HUES6 (cell line): Measurements from ENCODE around the gene FGGY.
"Not testable (repeated sequence)": the region's sequence is repeated elsewhere in the genome, so short reads cannot be mapped to it uniquely, and the experiment has no call there.

Experiments used
- H3K27ac ChIP-seq: 2 replicates; pipeline ENCODE4 v1.7.0; 2013; ENCODE audit warnings: low read depth, mild to moderate bottlenecking, low read length, inconsistent platforms
- H3K27me3 ChIP-seq: 2 replicates; pipeline ENCODE4 v1.6.1; 2013; ENCODE audit warnings: low read length; ENCODE audit not compliant: control insufficient read depth, insufficient read depth
- H3K36me3 ChIP-seq: 2 replicates; pipeline ENCODE4 v1.6.1; 2013; ENCODE audit warnings: low read length; ENCODE audit not compliant: control insufficient read depth, insufficient read depth
- H3K4me1 ChIP-seq: 2 replicates; pipeline ENCODE4 v1.6.1; 2013; ENCODE audit warnings: low read length; ENCODE audit not compliant: control insufficient read depth, insufficient read depth
- H3K4me3 ChIP-seq: 2 replicates; pipeline ENCODE4 v1.5.1; 2013; ENCODE audit warnings: low read depth, low read length
- H3K9ac ChIP-seq: one replicate; pipeline ENCODE4 v1.6.1; 2013; ENCODE audit warnings: mild to moderate bottlenecking, low read length
- H3K9me3 ChIP-seq: 2 replicates; pipeline ENCODE4 v1.6.1; 2013; ENCODE audit warnings: low read depth, low read length; ENCODE audit not compliant: control insufficient read depth, insufficient read depth

FGGY gene

DNA sequence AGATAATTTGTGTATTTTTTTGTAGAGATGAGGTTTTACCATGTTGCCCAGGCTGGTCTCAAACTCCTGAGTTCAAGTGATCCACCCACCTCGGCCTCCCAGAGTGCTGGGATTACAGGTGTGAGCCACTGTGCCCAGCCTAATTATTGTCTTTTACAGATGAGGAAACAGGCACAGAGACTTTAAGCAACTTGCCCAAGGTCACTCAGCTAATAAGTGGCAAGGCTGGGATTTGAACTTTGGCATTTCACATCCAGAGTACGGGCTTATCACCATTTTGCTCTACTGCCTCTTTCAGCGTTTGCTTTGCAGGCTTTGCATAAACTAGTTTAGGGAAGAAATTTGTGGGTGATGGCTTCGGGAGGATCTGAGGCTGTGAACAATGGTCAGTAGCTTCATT is 57.3 kb downstream of the FGGY start:
- H3K36me3 ChIP-seq, H3K27me3 ChIP-seq, H3K4me3 ChIP-seq, H3K4me1 ChIP-seq, H3K9ac ChIP-seq, H3K27ac ChIP-seq, H3K9me3 ChIP-seq: not testable (repeated sequence)

DNA sequence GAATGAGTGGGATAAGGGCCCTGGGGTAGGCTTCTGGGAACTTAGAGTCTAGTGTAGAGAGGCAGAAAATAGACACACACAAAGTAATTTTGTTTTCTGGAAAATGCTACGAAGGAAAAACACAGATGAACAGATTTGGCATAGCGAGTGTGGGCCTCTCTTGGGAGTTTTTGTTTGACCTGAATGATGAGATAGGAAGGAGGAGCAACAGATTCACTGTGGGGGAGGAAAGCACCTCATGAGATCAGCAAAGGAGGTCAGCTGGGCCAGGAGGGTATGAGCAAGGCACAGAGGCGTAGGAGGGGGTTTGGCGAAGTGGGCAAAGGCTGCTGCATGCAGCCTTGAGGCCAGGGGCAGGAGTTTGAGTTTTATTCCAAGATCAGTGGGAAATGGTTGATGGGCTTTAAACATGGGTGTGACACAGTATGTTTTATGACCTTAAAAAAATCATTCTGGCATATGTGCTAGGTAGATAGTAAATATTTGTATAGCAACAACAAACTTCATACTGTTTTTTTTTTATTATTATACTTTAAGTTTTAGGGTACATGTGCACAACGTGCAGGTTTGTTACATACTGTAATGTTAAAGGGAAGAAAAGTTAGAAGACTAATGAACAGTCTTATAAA is 57.9 kb downstream of the FGGY start:
- Histone ChIP-seq H3K36me3 (no peaks in the 10 kb centered on the region), H3K4me3 (no peak overlapping the region), H3K27me3 (no peaks in the 10 kb centered on the region), H3K4me1 (no peaks in the 10 kb centered on the region; the same call in 1 of the 2 replicates), H3K9me3 (no peaks in the 10 kb centered on the region), H3K9ac (no peak overlapping the region), H3K27ac (no peak overlapping the region)

DNA sequence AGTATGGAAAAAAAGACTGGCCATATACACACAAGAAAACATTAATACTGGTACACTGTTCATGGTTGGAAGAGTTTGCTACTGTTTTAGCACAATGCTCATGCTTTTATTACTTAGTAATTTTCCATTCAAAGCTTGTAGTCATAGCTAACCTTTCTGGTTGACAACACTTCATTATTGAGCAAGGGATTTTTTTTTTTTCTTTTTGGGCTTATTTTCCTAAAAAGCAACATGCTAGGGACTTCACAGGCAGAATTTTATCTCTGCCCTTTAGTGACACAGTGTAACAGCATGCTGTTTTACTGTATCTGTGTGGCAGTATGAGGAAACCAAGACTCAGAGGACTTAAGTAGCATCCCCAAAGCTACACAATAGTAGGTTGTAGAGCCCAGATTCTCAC is 58.5 kb downstream of the FGGY start:
- no peak overlapping the region for H3K9ac ChIP-seq

DNA sequence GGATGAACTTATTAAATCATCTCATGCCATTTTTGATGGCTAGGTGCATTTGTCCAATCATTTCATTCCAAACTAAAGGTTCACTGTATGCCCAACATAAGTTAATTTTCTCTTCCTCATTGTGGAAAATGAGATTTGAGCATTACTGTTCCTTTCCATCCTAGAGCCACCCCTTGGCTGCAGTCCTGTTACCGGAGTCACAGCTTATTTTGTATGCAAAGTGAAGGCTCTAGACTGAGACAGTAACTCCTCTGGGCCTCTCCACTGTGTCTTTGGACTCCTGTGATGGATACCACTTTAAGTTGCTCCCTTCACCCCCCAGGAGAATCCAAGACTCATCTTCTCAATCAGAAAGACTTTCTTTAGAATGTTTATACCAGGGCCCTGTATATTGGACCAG is 59.7 kb downstream of the FGGY start:
- H3K27me3 ChIP-seq = no peaks in the 10 kb centered on the region
- H3K4me1 ChIP-seq = no peaks in the 10 kb centered on the region; the same call in 1 of the 2 replicates
- no peaks in the 10 kb centered on the region for H3K36me3 ChIP-seq
- no peak overlapping the region for H3K27ac ChIP-seq
- H3K4me3 ChIP-seq = no peak overlapping the region
- H3K9ac ChIP-seq = no peak overlapping the region
- H3K9me3 ChIP-seq = no peaks in the 10 kb centered on the region

More for the DNA sequence above, 58.5 kb downstream of the FGGY start:
- no peaks in the 10 kb centered on the region for H3K27me3 ChIP-seq
- no peaks in the 10 kb centered on the region for H3K9me3 ChIP-seq
- H3K36me3 ChIP-seq = no peaks in the 10 kb centered on the region
- no peaks in the 10 kb centered on the region; the same call in 1 of the 2 replicates for H3K4me1 ChIP-seq
- no peak overlapping the region for H3K4me3 ChIP-seq
- no peak overlapping the region for H3K27ac ChIP-seq

DNA sequence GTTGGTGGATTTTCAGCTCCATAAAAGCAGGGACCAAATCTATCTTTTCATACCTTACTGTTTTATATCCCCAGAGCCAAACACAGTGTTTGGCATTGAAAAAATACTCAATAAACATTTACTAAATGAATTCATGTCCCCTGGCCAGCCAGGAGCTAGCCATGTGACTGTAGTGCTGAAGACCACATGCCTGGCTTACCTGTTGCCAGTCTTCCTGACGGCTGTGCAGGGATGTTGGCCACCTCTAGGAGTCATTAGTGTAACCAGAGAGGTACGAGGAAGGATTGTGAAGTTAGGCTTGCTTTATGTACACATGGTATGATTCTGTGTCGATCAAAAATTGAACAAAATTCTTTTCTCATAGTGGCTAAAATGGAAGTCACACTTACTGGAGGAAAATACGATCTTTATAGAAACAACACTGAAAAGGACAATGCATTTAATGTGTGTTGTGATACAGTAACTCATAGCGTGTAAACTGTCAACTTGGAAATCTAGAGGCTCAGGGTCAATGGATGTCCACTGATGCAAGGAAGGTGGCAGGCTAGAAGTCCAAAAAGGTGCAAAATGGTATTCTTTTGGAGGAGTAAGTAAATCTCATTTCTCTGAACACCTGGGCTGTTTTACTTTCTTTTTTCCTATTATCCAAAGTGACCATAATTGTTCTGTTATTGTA is 60.9 kb downstream of the FGGY start:
- Histone ChIP-seq H3K4me3 (no peak overlapping the region), H3K27me3 (no peaks in the 10 kb centered on the region), H3K9me3 (no peaks in the 10 kb centered on the region), H3K4me1 (no peaks in the 10 kb centered on the region), H3K36me3 (no peaks in the 10 kb centered on the region), H3K27ac (no peak overlapping the region), H3K9ac (no peak overlapping the region)

DNA sequence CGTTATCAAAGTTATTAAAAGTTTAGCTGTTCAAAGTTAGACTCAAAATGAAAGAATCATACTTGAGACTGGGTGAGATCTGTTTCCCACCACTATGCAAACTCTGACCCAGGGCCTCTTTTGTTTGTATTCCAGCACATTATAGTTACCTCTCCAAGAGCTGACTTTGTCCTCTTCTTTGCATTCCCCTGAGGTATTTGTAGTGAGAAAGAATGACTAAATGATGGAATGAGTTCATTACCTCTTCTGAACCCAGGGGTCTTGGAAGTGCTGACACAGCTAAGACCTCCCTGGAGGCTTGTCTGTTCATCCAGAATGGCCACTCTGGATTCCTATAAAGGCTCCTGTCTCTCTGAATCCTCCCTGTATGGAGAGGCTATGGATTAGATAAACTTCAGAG is 62.4 kb downstream of the FGGY start:
- Histone ChIP-seq H3K27me3 (no peaks in the 10 kb centered on the region), H3K36me3 (no peaks in the 10 kb centered on the region), H3K27ac (no peak overlapping the region), H3K4me3 (no peak overlapping the region), H3K9me3 (no peaks in the 10 kb centered on the region), H3K9ac (no peak overlapping the region), H3K4me1 (no peaks in the 10 kb centered on the region)

DNA sequence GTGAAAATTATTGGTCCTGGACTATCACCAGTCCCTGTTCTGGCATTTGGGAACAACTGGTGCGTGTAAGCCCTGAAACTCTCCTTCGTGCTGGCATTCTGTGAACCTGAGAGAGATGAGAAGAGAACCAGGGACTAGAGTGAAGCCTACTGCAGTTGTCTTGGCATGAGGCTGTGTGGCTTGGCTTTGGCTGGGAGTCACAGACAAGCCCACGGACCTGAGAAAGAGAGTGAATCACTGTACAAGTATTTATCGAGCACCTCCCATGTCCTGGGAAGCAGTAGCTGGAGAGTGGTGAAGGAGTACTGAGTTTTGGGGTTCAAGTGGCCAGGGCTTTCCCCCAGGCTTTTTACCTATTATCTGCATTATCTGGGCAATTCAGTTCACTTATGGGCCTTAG is 63.3 kb downstream of the FGGY start:
- H3K4me1 ChIP-seq = no peaks in the 10 kb centered on the region
- H3K9me3 ChIP-seq = no peaks in the 10 kb centered on the region
- no peak overlapping the region for H3K9ac ChIP-seq
- no peak overlapping the region for H3K4me3 ChIP-seq
- H3K27ac ChIP-seq = no peak overlapping the region
- no peaks in the 10 kb centered on the region for H3K27me3 ChIP-seq
- H3K36me3 ChIP-seq = no peaks in the 10 kb centered on the region

DNA sequence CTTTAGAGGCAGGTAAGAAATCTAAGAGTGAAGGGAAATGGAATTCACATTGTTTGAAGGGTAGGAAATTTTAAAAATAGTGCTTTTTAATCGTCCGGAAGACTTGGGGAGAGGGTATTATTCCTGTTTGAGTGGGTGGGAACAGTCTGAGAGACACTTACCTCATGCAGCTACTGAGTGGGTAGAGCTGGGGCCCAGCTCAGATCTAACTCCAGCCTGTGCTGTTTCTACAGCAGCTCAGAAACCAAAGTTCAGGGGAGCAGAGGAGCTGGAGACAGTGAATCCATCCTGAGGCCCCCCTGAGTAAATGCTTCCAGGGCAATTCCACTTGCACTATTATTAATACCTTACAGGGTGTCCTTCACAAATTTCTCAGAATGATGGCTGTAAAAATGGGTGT is 63.8 kb downstream of the FGGY start:
- H3K4me3 ChIP-seq = no peak overlapping the region

DNA sequence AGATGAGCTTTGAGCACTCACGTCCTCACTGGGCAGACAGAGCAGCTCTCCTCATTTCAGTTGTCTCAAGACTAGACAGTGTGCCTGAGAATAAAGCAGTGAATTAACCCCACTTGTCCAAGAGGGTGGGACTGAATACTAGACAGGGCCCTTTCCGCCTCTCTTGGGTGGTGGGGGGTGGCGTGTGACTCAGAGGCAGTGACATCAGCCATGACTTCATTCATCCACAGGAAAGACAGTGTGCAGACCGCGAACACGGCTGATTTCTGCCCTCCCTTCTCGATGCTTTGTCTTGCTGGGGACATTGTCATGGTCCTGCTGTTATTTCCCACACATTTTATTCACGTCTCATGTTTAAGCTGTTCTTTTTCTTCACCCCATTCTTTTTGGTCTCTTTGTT is 64.9 kb downstream of the FGGY start:
- Histone ChIP-seq H3K9ac (no peak overlapping the region), H3K4me1 (no peaks in the 10 kb centered on the region), H3K36me3 (no peaks in the 10 kb centered on the region), H3K27me3 (no peaks in the 10 kb centered on the region), H3K9me3 (no peaks in the 10 kb centered on the region), H3K27ac (no peak overlapping the region), H3K4me3 (no peak overlapping the region)

More for the DNA sequence above, 63.8 kb downstream of the FGGY start:
- H3K36me3 ChIP-seq = no peaks in the 10 kb centered on the region
- H3K27me3 ChIP-seq = no peaks in the 10 kb centered on the region
- H3K27ac ChIP-seq = no peak overlapping the region
- H3K4me1 ChIP-seq = no peaks in the 10 kb centered on the region
- H3K9ac ChIP-seq = no peak overlapping the region
- no peaks in the 10 kb centered on the region for H3K9me3 ChIP-seq

DNA sequence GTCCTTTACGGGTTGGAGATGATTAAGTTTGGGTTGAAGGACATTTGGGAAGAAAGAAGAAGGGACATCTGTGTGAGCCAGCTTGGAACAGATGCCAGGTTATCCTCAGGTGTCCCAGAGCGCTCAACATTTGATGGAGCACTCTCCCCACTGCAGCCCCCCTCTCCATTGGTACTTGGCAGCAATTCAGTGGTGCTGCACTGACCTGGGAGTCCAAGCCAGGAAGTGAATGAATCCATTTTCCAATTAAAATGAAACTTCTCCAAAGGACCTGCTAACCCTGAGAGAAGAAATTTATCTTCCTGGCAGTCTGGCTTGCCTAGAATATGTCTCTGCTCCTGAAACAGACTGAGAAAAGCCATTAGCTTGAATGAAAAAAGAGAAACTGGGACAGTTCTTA is 67.1 kb downstream of the FGGY start:
- Histone ChIP-seq H3K27ac (no peak overlapping the region), H3K9ac (no peak overlapping the region), H3K36me3 (no peaks in the 10 kb centered on the region), H3K9me3 (peaks cover 7% of the 10 kb centered on the region; the same call in 1 of the 2 replicates), H3K27me3 (no peaks in the 10 kb centered on the region), H3K4me3 (no peak overlapping the region), H3K4me1 (no peaks in the 10 kb centered on the region)

DNA sequence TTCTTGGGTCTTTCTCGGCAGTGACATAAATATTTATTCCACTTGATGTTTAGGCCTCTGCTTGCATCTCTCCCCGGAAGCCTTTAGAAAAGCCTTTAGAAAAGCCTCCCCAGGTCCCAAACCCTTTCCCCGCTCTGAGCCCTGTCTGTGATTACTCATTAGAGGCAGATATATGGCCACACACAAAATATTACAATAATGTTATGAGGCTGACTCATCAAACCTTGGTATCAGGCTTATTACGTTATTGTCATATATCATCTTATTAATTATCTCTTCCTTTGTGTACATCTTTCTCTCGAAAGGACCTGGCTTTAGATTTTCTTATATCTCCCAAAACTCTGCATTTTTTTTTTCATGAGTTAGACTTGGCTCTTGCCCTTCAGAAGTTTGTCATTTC is 69.5 kb downstream of the FGGY start:
- Histone ChIP-seq H3K4me3 (no peak overlapping the region), H3K4me1 (no peaks in the 10 kb centered on the region), H3K36me3 (no peaks in the 10 kb centered on the region), H3K27ac (no peak overlapping the region), H3K9me3 (peaks cover 7% of the 10 kb centered on the region; the same call in 1 of the 2 replicates), H3K27me3 (no peaks in the 10 kb centered on the region), H3K9ac (no peak overlapping the region)
